ENCODE measurements around the gene SLC5A11. TPM values are rescaled to one million over a fixed set of nuclear protein-coding genes. Genes with fewer than 3 reads are reported as not detected.

The SLC5A11 gene
- total RNA-seq, 1 donor from 2014 or later: not detected

- no peaks in the 10 kb centered on the region for H3K36me3 ChIP-seq (ENCODE audit: insufficient read depth, low read length)
- no peak overlapping the region for H3K4me3 ChIP-seq (ENCODE audit: insufficient read depth, low read depth, low read length)
- H3K4me1 Mint-ChIP-seq (ENCODE audit: low read depth, unreplicated experiment): no peaks in the 10 kb centered on the region
- H3K4me1 ChIP-seq (ENCODE audit: insufficient read depth, low read length): no peaks in the 10 kb centered on the region
- H3K9me3 Mint-ChIP-seq (ENCODE audit: unreplicated experiment): peaks cover 8% of the 10 kb centered on the region
- H4K20me1 ChIP-seq (ENCODE audit: insufficient read depth, low read length): no peaks in the 10 kb centered on the region
- H3K9me3 ChIP-seq (ENCODE audit: insufficient read depth, low read depth, low read length): no peaks in the 10 kb centered on the region
- FAIRE-seq (no peak), DNase-seq (ENCODE audit: low read depth) (no peak)
- no peak overlapping the region for H3K9ac ChIP-seq (ENCODE audit: low read length)
- no peak overlapping the region for H3K27ac ChIP-seq (ENCODE audit: low read depth, low read length)
- H3K4me2 ChIP-seq (ENCODE audit: low read length): no peak overlapping the region
- peaks cover 3% of the 10 kb centered on the region for H3K27me3 ChIP-seq (ENCODE audit: insufficient read depth, low read length)
- H3K36me3 Mint-ChIP-seq (ENCODE audit: low read depth, unreplicated experiment): no peaks in the 10 kb centered on the region
- TF ChIP-seq EZH2 (IDR thresholded peaks at IDR 0.05; ENCODE audit: insufficient read depth, low read length) (no peak), CTCF (IDR thresholded peaks at IDR 0.05; ENCODE audit: insufficient read depth, low read depth, low read length) (no peak)
- no peak overlapping the region for H2AFZ ChIP-seq (ENCODE audit: low read depth, low read length)
- peaks cover 30% of the 10 kb centered on the region for H3K27me3 Mint-ChIP-seq (ENCODE audit: low read depth, unreplicated experiment)
- H3K79me2 ChIP-seq (ENCODE audit: insufficient read depth, low read length): no peaks in the 10 kb centered on the region
- H3K4me3 Mint-ChIP-seq (ENCODE audit: unreplicated experiment): no peak overlapping the region
- no peak overlapping the region for H3K27ac Mint-ChIP-seq (ENCODE audit: unreplicated experiment)
Observed at GRCh38 chr16:24873028-24873427, 27.3 kb downstream of the SLC5A11 start.

- Mint-ChIP-seq H3K27ac (ENCODE audit: unreplicated experiment) (no peak overlapping the region), H3K36me3 (ENCODE audit: low read depth, unreplicated experiment) (no peaks in the 10 kb centered on the region), H3K9me3 (ENCODE audit: unreplicated experiment) (peaks cover 8% of the 10 kb centered on the region), H3K4me1 (ENCODE audit: low read depth, unreplicated experiment) (no peaks in the 10 kb centered on the region), H3K4me3 (ENCODE audit: unreplicated experiment) (no peak overlapping the region), H3K27me3 (ENCODE audit: low read depth, unreplicated experiment) (peaks cover 26% of the 10 kb centered on the region)
- no peaks in the 10 kb centered on the region for H4K20me1 ChIP-seq (ENCODE audit: insufficient read depth, low read length)
- no peak overlapping the region for H2AFZ ChIP-seq (ENCODE audit: low read depth, low read length)
- TF ChIP-seq CTCF (IDR thresholded peaks at IDR 0.05; ENCODE audit: insufficient read depth, low read depth, low read length): no peak
- TF ChIP-seq EZH2 (IDR thresholded peaks at IDR 0.05; ENCODE audit: insufficient read depth, low read length): no peak
- no peaks in the 10 kb centered on the region for H3K9me3 ChIP-seq (ENCODE audit: insufficient read depth, low read depth, low read length)
- no peaks in the 10 kb centered on the region for H3K79me2 ChIP-seq (ENCODE audit: insufficient read depth, low read length)
- H3K9ac ChIP-seq (ENCODE audit: low read length): no peak overlapping the region
- peaks cover 3% of the 10 kb centered on the region for H3K27me3 ChIP-seq (ENCODE audit: insufficient read depth, low read length)
- no peak overlapping the region for H3K4me3 ChIP-seq (ENCODE audit: insufficient read depth, low read depth, low read length)
- FAIRE-seq (no peak), DNase-seq (ENCODE audit: low read depth) (no peak)
- no peaks in the 10 kb centered on the region for H3K36me3 ChIP-seq (ENCODE audit: insufficient read depth, low read length)
- H3K4me2 ChIP-seq (ENCODE audit: low read length): no peak overlapping the region
- no peak overlapping the region for H3K27ac ChIP-seq (ENCODE audit: low read depth, low read length)
- no peaks in the 10 kb centered on the region for H3K4me1 ChIP-seq (ENCODE audit: insufficient read depth, low read length)
Observed at GRCh38 chr16:24875466-24875865, 29.7 kb downstream of the SLC5A11 start.

GRCh38 chr16:24876231-24876630, 30.5 kb downstream of the SLC5A11 start:
- Mint-ChIP-seq H3K4me3 (ENCODE audit: unreplicated experiment) (no peak overlapping the region), H3K9me3 (ENCODE audit: unreplicated experiment) (peaks cover 10% of the 10 kb centered on the region), H3K27ac (ENCODE audit: unreplicated experiment) (no peak overlapping the region), H3K4me1 (ENCODE audit: low read depth, unreplicated experiment) (no peaks in the 10 kb centered on the region), H3K36me3 (ENCODE audit: low read depth, unreplicated experiment) (no peaks in the 10 kb centered on the region), H3K27me3 (ENCODE audit: low read depth, unreplicated experiment) (peaks cover 26% of the 10 kb centered on the region)
- no peaks in the 10 kb centered on the region for H3K36me3 ChIP-seq (ENCODE audit: insufficient read depth, low read length)
- no peak overlapping the region for H3K4me3 ChIP-seq (ENCODE audit: insufficient read depth, low read depth, low read length)
- H3K9ac ChIP-seq (ENCODE audit: low read length): no peak overlapping the region
- DNase-seq (ENCODE audit: low read depth): no peak
- no peak for TF ChIP-seq CTCF (IDR thresholded peaks at IDR 0.05; ENCODE audit: insufficient read depth, low read depth, low read length)
- no peak for TF ChIP-seq EZH2 (IDR thresholded peaks at IDR 0.05; ENCODE audit: insufficient read depth, low read length)
- H3K4me1 ChIP-seq (ENCODE audit: insufficient read depth, low read length): no peaks in the 10 kb centered on the region
- no peak overlapping the region for H2AFZ ChIP-seq (ENCODE audit: low read depth, low read length)
- H3K27ac ChIP-seq (ENCODE audit: low read depth, low read length): no peak overlapping the region
- no peaks in the 10 kb centered on the region for H4K20me1 ChIP-seq (ENCODE audit: insufficient read depth, low read length)
- H3K9me3 ChIP-seq (ENCODE audit: insufficient read depth, low read depth, low read length): no peaks in the 10 kb centered on the region
- no peak for FAIRE-seq
- no peaks in the 10 kb centered on the region for H3K79me2 ChIP-seq (ENCODE audit: insufficient read depth, low read length)
- peaks cover 3% of the 10 kb centered on the region for H3K27me3 ChIP-seq (ENCODE audit: insufficient read depth, low read length)
- no peak overlapping the region for H3K4me2 ChIP-seq (ENCODE audit: low read length)
